NT2/D1 (cell line): ENCODE data around the gene CDK5RAP2.
"Not testable (repeated sequence)": the region's sequence is repeated elsewhere in the genome, so short reads cannot be mapped to it uniquely, and the experiment has no call there.

ENCODE experiments used
- DNase-seq: peaks from one replicate; pipeline ENCODE4 v3.0.0-alpha.2; 2011; ENCODE audit warnings: low read depth, low spot score
- H3K27me3 ChIP-seq: 2 replicates; pipeline ENCODE4 v1.6.0; 2011; ENCODE audit warnings: mild to moderate bottlenecking; ENCODE audit not compliant: insufficient read length, insufficient read depth
- H3K36me3 ChIP-seq: 2 replicates; pipeline ENCODE4 v1.6.1; 2011; ENCODE audit warnings: mild to moderate bottlenecking, low read length, mixed read lengths; ENCODE audit not compliant: insufficient read depth, insufficient read length
- H3K4me1 ChIP-seq: 2 replicates; pipeline ENCODE4 v1.5.1; 2011; ENCODE audit not compliant: insufficient read depth, insufficient read length
- H3K4me3 ChIP-seq: 2 replicates; pipeline ENCODE4 v1.5.1; 2011; ENCODE audit warnings: low read depth; ENCODE audit not compliant: insufficient read length
- H3K9ac ChIP-seq: 2 replicates; pipeline ENCODE4 v1.6.0; 2011; ENCODE audit warnings: low read depth; ENCODE audit not compliant: insufficient read length
- H3K9me3 ChIP-seq: 2 replicates; pipeline ENCODE4 v1.5.1; 2011; ENCODE audit warnings: mild to moderate bottlenecking, low read length; ENCODE audit not compliant: insufficient read depth
- SUZ12 ChIP-seq: IDR thresholded peaks from 2 replicates; pipeline ENCODE4 v1.6.1; 2011; ENCODE audit not compliant: insufficient read length, insufficient read depth; ENCODE audit errors: extremely low read depth
- YY1 ChIP-seq: IDR thresholded peaks from 2 replicates; pipeline ENCODE4 v1.6.1; 2011; ENCODE audit not compliant: insufficient read length, insufficient read depth
- ZNF274 ChIP-seq: IDR thresholded peaks from 2 replicates; pipeline ENCODE4 v1.6.1; 2011; ENCODE audit warnings: mild to moderate bottlenecking, low read depth, low read length

CDK5RAP2 gene

DNA sequence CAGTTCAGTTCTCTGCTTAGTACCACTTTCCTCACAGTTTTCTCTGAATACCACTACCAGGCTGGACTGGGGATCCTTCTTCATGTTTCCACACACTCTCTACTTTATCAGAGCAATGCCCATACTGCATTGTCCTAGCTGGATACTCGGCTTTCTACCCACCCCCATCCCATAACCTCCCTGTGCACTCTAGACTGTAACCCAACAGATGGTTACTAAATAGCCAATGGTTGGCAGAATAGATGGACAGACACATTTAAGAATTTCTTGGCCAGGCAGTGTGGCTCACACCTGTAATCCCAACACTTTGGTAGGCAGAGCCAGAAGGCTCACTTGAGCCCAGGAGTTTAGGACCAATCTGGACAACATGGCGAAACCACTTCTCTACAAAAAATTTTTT is 22.8 kb downstream of the CDK5RAP2 start:
- H3K27me3 ChIP-seq, result no peaks in the 10 kb centered on the region

DNA sequence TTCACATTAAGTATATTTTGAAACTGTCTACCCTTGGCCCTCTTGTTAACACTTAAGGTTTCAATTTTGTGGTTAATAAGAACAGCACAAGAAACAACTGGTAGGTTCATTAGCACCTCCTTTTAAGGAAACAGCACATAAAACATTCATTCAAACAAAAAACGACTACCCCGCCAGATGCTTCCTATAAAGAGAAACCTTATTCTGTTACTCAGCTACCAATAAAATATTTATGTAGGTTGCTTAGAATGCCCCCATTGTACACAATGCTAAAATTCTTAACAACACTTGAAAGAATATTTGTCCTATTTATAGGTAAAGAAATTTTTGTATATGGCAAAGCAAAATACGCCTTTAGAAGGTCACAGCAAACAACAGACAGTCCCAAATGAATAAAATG is 23.2 kb downstream of the CDK5RAP2 start:
- H3K4me3 ChIP-seq, result no peak overlapping the region
- no peak for TF ChIP-seq SUZ12
- TF ChIP-seq ZNF274, result no peak
- TF ChIP-seq YY1, result no peak
- no peak for DNase-seq
- H3K27me3 ChIP-seq, result no peaks in the 10 kb centered on the region
- H3K9me3 ChIP-seq, result no peaks in the 10 kb centered on the region
- no peak overlapping the region for H3K9ac ChIP-seq
- no peaks in the 10 kb centered on the region for H3K4me1 ChIP-seq
- H3K36me3 ChIP-seq, result peaks cover 29% of the 10 kb centered on the region

More for the DNA sequence above, 22.8 kb downstream of the CDK5RAP2 start:
- Histone ChIP-seq H3K4me3 (no peak overlapping the region), H3K9me3 (no peaks in the 10 kb centered on the region), H3K4me1 (no peaks in the 10 kb centered on the region), H3K9ac (no peak overlapping the region), H3K36me3 (peaks cover 34% of the 10 kb centered on the region)
- no peak for DNase-seq
- TF ChIP-seq YY1 (no peak), ZNF274 (no peak), SUZ12 (no peak)

DNA sequence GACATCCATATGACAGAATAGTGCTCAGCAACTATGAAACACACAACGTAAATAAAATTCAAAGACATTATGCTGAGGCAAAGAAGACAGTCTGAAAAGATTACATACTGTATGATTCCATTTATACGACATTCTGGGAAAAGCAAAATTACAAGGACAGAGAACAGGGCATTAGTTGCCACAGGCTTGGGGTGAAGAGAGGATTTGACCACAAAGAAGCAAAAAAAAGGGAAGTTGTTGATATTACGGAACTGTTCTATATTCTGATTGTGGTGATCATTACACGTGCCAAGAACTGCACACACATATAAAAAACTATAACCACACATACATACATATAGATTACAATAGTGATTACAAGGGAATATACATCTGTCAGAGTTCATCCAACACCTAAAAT is 24.1 kb downstream of the CDK5RAP2 start:
- Histone ChIP-seq H3K27me3 (no peaks in the 10 kb centered on the region), H3K9ac (no peak overlapping the region), H3K4me1 (no peaks in the 10 kb centered on the region), H3K36me3 (peaks cover 28% of the 10 kb centered on the region), H3K4me3 (no peak overlapping the region), H3K9me3 (no peaks in the 10 kb centered on the region)
- DNase-seq, result no peak
- no peak for TF ChIP-seq YY1
- TF ChIP-seq SUZ12, result no peak
- TF ChIP-seq ZNF274, result no peak

DNA sequence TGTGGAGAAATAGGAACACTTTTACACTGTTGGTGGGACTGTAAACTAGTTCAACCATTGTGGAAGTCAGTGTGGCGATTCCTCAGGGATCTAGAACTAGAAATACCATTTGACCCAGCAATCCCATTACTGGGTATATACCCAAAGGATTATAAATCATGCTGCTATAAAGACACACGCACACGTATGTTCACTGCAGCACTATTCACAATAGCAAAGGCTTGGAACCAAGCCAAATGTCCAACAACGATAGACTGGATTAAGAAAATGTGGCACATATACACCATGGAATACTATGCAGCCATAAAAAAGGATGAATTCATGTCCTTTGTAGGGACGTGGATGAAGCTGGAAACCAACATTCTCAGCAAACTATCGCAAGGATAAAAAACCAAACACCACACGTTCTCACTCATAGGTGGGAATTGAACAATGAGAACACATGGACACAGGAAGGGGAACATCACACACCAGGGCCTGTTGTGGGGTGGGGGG is 27.7 kb downstream of the CDK5RAP2 start:
- H3K9me3 ChIP-seq, H3K4me3 ChIP-seq, H3K9ac ChIP-seq, H3K27me3 ChIP-seq, DNase-seq, H3K4me1 ChIP-seq: not testable (repeated sequence)
- peaks cover 47% of the 10 kb centered on the region for H3K36me3 ChIP-seq

DNA sequence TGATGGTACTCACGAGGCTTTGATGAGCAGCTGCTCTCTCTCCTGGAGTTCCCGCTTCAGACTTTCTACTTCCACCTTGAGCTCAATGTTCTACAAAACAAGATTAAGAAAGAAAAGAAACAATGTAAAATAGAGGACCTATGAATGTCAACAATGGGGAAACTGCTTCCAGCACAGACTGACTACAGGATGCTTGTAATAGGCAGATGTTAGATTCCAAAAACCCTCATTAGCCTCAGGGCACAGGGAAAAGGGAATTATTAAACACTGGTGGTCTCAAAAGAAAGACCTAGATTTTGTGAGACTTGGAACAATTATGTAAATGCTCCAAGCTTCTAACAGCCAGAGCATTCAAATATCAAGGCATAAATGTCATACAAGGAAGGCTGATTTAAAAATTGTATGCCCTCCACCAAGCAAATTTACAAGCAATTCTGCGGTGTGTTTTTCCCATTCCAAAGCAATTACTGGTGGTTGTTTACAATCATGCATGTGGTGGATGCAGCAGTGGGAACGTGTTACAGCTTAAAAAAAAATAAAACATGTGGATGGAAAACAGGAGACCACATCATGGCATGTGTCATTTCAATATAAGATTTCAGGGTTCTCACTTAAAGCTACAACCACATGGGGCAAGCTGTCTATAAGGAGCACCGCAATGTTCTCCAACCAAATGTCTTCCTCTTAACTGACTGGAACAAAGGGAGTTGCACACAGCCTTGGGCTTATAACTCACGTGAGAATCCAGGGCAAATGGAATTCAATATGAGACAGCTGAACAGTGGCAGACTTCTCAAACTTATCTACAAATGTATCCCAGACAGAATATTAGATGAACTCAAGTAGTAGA is 34.0 kb downstream of the CDK5RAP2 start:
- no peaks in the 10 kb centered on the region for H3K27me3 ChIP-seq
- no peak for DNase-seq
- no peak overlapping the region for H3K4me3 ChIP-seq
- no peaks in the 10 kb centered on the region for H3K9me3 ChIP-seq
- no peak overlapping the region for H3K9ac ChIP-seq
- H3K36me3 ChIP-seq, result peaks cover 69% of the 10 kb centered on the region
- H3K4me1 ChIP-seq, result no peaks in the 10 kb centered on the region
- TF ChIP-seq ZNF274 (no peak), SUZ12 (no peak), YY1 (no peak)

DNA sequence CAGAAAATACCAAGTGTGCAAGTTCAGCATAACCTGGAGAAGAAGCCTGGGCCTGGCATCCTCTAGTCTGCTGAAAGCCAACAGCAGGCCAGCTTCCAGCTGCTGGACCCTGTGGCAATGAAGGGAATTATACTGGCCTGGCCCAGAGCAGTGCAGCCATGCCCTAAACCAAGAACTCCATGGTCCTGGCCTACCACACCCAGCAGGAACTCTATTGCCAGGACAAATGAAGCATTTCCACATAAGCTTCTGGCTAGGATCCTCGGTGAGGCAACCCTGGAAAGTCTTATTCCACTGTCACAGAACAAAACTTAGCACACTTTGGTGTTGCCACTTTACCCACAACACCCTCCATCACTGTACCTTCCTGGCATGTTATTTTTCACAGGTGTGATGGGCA is 35.5 kb downstream of the CDK5RAP2 start:
- no peak overlapping the region for H3K4me3 ChIP-seq
- H3K36me3 ChIP-seq, result peaks cover 64% of the 10 kb centered on the region
- no peaks in the 10 kb centered on the region for H3K27me3 ChIP-seq
- TF ChIP-seq YY1 (no peak), SUZ12 (no peak), ZNF274 (no peak)
- no peak for DNase-seq
- H3K9ac ChIP-seq, result no peak overlapping the region
- H3K4me1 ChIP-seq, result no peaks in the 10 kb centered on the region
- no peaks in the 10 kb centered on the region for H3K9me3 ChIP-seq

DNA sequence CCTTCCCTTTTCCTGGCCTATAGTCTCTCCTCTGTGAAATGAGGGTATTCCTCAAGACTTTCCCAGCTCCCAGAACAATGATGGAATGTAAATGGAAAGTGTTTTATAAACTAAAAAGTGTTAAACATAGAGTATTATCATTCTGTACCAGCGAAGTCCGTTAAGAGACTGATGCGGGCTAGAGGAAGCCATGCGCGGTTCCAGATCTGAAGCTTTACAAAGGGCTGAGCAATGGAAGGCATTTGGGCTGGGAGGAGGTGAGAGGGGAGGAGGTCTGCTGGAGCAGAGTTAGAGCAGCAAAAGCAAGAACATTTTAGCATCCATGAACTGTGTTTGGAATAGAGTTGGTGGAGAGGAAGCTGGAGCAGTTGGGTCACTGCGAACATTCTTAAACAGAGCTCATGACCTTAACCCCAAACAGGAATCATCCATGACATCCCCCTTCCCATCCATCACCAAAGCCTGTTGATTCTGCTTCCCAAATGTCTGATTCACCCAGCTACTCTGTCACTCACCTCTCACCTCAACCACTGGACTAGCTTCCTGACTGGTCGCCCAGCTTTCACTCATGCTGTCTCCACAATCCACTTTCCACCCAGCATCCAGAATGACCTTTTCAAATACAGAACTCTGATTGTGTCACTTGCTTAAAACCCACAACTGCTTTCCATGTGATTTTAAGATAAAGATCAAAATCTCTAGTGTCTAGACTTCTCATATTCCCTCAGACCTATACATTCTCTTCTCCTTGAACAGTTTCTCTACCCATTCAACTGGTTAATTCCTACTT is 37.1 kb downstream of the CDK5RAP2 start:
- no peak overlapping the region for H3K4me3 ChIP-seq
- H3K36me3 ChIP-seq, result peaks cover 65% of the 10 kb centered on the region
- no peaks in the 10 kb centered on the region for H3K9me3 ChIP-seq
- no peaks in the 10 kb centered on the region for H3K4me1 ChIP-seq
- H3K9ac ChIP-seq, result no peak overlapping the region
- DNase-seq, result no peak
- H3K27me3 ChIP-seq, result no peaks in the 10 kb centered on the region
- TF ChIP-seq SUZ12 (no peak), YY1 (no peak)
